SHP77 (cell line): Measurements from ENCODE around the gene ADAMTS17.

Experiments used
- DNase-seq, 2 experiments: peaks; one replicate each; lab custom pipeline; 2025; lab: John Stamatoyannopoulos, UW

The ADAMTS17 gene

DNA sequence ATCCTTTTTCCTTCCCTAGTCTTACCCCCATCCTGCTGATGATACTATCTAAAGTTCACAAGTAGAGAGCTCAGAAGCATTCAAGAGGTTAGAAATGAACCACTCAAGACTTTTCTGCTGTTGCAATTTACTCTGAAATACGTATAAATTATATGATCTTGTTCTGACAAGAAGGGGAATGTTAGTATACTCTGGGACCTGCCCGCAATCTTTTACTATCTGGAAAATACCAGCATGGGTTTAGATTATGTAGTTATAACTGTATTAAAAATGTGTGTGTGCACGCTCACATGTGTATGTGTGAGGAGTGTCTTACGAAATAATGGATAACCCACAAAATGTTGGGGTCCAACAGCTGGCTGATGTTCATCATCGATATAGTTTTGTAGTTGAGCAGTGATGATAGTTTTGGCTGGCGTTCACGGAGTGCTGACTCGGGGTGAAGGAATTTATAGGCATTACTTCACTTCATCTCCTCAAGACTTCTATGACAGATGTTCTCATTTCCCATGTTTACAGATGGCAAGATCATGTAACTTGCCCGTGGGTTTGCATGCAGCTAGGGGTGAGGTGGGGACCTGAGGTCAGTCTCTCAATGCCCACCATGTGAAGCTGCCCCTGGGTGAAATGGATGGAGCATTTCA lies 311.1 kb downstream of the ADAMTS17 start:
- DNase-seq = no peak

DNA sequence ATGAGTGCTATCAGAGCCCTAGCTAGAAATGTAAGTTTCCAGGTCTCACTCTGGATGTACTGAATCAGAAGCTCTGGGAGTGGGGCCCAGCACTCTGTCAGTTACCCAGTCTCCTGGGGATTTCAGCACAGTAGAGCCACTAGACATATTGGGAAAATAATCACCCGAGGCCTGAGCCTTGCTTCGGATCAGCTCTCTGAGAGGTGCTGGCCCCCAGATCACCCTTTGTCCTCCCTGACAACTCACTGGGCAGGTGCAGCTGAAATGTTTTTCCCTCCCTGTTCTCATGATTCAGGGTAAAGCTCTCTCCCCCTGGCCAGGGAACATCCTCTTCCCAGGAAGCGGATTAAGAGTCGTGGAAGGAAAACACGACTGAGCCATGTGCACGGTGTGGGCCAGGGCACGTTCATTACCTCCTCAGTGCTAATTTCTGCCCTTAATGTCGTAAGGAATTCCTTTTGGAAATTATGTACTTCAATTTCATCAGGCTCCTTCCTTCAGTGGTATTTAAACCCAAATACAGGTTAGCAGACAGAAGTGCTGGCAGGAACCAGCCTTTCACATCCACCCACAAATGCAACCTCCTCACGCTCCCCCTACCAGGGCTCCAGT lies 311.8 kb downstream of the ADAMTS17 start:
- DNase-seq = no peak

DNA sequence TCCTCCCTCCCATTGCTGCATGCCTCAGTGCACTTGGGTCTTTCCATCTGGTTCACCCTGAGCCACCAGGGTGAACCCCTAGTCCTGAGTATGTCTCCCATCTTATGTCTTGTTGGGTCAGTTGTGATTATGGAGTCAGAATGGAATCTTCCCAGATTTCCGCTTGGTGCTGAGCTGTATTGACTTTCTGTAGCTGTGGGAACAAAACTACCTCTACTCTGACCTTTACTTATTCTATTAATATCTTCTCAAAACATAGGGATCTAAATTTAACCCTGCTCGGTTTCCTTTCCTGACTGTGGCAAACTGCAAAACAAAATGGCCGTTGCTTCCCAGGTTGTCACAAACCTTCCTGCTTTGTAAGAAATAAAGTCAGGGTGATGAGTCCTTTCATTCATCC lies 312.7 kb downstream of the ADAMTS17 start:
- no peak for DNase-seq

DNA sequence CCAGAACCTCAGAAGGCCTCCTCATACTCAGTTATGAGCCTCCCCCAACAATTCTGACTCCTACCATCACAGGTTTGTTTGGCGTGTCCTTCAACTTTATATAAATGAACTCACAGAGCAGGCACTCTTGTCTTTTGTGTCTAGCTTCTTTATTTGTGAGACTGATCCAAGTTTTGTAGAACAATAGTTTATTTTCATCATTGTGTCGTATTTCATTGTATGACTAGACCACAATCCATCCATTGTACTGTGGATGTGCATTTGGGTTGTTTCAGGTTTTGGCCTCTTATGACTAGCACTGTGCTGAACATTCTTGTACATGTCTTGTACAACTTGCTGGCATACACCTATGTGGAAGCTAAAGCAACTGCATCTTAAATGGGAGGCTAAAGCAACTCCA lies 315.7 kb downstream of the ADAMTS17 start:
- no peak for DNase-seq

DNA sequence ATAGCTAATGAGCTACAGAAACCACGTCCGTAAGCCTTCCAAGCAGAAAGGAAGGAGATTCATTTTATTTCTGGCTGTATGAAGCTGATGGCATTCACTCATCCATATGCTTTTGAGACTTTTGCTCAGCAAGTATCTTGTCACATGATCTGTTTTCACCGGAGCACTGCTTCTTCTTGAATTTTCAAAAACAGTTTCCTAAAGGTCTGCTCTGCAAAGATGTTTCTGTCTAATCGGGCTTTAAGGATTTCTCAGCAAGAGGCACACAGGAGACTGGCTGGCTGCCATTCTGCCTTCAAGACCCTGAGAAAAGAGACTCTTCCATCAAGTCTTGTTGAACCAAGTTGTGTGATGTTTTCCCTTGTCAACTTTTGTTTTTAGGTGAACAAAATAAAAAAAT lies 319.0 kb downstream of the ADAMTS17 start:
- DNase-seq = no peak

DNA sequence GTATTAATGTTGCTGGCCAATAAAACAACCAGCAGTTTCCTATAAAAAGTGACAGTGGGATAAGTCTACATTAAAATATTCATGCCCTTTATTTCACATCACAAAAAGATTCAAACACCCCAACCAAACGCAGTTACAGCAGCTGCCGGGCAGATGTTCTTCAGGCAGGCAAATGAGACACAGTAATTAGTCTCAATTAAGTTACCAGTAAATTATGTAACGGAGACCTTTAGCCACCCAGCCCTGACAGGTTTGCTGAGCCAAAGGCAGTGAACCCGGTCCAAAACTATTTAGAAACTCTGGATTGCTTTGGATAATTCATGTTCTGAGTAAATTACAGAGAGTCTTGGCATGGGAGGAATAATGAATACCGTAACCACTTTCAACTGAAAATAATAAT lies 319.4 kb downstream of the ADAMTS17 start:
- DNase-seq = no peak

DNA sequence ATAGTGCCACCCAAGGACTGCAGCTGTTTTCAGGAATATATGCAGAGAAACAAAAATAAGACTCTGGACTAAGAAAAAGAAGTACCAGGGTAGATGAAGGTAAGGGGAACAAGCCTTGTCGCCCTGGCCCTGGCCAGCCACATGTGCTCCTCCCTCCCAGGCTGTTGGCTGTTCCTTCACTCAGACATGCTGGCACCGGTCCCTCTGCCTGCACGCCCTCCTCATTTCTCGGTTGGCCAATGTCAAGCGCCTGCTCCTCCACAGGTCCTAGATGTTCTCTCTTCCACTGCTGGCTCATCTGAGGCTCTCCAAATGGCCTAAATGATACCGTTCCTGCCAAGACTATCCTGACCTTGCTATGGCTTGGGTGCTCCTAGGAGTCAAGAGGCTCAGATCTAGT lies 320.1 kb downstream of the ADAMTS17 start:
- DNase-seq = no peak

DNA sequence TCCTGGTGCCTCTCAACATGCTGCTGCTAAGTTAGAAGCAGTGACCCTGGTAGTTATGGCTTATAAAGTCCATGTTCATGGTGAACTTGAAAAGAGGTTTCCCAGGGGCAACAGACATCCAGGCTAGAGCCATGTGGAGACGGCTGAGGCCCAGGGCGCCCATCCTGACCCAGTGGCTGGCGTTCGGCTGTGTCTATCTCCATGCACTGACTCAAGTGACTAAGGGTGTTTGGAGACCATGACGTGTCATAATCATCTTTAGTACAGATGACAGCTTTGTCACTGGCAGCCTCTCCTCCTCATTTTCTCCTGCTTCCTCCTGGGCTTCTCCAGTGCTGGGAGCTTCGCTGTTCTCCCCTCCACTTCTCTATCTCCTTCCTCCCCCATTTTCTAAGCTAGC lies 321.2 kb downstream of the ADAMTS17 start:
- no peak for DNase-seq

DNA sequence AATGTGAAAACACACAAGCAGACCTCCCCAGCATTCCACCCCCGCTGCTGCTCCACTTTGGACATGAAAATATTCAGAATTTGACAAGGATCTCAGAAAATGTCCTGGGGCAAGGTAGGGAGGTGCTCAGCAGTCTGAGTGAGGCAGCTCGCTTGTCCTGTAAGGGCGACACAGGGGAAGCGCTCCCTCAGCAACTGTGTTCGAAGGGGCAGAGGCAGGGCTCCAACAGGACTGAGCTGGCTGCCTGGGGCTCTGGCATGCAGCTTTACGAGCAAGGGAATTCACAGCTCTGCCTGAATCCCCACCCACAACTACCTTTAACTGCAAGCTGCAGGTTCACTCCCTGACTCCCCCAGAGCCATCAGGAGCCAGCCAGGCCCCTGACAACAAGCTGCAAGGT lies 321.6 kb downstream of the ADAMTS17 start:
- DNase-seq = no peak

DNA sequence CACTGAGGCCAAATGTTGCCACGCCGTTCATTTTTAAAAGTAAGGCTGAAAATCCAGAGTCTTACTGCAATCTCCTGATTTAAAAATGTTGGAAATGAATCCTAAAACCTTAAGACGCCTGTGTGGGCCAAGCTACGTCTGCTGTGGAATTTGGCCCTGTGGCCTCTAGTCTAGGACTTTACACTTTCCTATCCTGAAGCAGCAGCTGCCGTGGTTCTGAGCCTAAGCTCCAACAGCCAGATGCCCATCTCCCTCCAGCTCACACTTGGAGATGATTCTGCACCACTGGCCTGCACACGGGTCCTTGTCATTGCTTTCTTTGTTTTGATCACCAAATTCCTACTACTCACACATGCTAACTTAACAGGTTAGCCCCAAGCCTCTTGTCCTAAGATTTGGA lies 322.2 kb downstream of the ADAMTS17 start:
- no peak for DNase-seq

DNA sequence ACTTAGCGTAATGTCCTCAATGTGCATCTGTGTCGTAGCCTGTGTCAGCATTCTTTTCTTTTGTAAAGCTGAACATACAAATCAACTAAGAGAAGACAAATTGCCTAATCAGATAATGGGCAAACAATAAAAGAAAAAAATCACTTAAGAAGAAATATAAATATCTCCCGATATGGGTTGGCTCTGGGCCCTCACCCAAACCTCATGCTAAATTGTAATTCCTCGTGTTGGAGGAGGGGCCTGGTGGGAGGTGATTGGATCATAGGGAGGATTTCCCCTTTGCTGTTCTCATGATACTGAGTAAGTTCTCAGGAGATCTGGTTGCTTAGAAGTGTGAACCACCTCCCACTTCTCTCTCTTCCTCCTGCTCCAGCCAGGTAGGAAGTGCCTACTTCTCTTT lies 323.6 kb downstream of the ADAMTS17 start:
- DNase-seq = no peak

DNA sequence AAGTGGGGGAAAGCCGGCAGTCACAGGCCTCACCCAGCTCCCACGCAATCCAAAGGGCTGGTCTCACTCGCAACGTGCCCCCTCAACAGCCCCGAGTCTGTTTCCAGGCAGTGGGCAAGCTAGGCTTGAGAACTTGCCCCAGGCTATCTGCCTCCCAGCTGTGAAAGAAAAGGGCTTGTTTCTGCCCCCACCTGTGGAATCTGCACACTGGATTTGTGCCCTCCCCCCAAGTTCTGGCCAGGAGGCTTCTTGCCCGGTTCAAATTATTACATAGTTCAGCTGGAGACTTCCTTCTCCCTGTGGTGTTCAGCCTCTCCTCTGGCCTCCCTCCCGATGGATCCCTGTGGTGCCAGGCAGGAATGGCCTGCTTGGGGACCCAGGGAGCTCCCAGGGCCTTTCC lies 324.6 kb downstream of the ADAMTS17 start:
- no peak for DNase-seq

DNA sequence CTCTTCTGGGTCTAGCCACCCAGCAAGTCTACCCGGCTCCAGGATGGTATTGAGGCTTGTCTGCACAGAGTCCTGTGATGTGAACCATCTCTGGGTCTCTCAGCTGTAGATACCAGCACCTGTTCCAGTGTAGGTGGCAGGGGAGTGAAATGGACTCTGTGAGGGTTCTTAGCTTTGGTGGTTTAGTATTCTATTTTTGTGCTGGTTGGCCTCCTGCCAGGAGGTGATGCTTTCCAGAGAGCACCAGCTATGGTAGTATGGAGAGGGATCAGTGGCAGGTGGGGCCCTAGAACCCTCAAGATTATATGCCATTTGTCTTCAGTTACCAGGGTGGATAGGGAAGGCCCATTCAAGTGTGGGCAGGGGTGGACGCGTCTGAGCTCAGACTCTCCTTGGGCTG lies 325.1 kb downstream of the ADAMTS17 start:
- no peak for DNase-seq

DNA sequence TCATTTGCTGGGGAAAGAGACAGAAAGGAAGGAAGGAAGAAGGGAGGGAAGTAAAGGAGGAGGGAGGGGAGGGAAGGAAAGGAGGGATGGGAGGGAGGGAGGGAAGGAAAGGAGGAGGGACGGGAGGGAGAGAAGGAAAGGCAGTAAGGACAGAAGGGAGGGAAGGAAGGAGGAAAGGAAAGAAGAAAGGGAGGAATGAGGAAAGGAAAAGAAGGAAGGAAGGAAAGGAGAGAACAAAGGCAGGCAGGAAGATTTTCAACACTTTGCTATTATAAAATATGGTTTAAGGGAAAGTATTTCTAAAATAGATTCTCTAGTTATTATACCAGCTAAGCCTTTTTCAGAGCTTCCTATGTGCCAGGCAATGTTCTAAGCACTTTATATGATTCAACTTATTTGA lies 330.5 kb downstream of the ADAMTS17 start:
- DNase-seq = no peak

DNA sequence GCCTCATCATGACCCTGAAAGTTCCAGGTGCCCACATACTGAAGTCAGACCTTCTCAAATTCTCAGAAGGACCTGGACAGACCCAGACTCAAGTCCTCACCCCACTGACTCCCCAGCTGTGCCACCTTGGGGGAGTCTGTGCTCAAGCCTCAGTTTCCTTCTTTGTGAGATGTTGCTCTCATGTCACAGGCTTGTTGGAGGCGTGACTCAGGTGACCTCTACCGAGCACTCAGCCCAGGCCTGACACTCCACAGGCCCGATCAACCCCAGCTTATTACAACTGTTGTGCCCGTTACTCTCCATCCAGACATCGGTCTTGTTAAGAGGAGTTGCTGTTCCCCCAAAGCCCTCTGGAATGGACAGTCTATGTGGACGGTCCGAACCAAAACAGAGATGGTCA lies 332.4 kb downstream of the ADAMTS17 start:
- DNase-seq = no peak

DNA sequence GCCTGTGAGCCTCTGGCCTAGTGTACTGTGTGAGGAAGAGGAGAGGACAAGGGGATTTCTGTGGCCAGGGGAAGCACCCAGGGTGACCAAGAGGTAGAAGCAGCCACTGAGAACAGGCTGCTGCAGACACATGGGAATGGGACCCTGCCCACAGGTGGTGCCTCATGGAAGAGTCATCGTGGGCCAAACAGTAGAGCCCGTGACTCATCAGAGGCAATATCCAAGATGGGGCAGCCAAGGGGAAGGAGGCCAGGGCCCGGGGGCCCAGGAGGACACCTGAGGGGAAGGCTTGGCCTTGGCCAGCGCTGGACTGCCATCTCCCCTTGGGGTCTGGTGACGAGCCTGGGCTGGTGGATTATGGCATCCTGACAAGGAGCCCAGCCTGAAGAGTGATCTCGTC lies 333.5 kb downstream of the ADAMTS17 start:
- no peak for DNase-seq

DNA sequence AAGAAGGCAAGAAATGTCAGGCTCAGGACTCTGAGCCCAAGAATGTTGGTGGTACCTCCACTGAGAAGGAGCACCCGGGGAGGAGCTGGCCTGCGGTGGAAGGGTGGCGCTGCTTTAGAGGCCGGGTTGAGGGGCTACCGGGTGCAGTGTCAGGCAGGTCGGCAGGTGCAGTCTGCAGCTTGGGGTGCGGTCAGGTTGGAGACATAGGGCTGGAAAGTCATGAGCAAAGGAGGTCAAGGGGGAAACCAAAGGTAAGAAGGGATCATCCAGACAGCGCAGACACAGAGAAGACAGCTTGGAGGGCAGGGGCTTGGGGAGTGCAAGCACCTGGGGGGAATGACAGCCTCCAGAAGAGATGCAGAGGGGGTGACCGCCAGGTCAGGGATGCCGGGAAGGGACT lies 334.2 kb downstream of the ADAMTS17 start:
- DNase-seq = no peak

DNA sequence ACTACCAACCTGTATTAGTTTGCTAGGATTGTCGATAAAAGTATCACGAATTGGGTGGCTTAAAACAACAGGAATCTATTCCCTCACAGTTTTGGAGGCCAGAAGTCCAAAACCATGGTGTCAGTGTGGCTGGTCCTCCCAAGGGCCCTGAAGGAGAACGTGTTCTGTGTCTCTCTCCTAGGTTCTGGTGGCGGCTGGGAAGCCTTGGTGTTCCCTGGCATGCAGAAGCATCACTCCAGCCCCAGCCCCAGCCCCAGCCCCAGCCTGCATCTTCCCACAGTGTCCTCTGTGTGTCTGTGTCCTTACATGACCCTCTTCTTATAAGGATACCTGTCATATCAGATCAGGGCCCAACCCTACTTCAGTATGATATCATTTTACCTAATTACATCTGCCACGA lies 336.1 kb downstream of the ADAMTS17 start:
- DNase-seq = no peak

DNA sequence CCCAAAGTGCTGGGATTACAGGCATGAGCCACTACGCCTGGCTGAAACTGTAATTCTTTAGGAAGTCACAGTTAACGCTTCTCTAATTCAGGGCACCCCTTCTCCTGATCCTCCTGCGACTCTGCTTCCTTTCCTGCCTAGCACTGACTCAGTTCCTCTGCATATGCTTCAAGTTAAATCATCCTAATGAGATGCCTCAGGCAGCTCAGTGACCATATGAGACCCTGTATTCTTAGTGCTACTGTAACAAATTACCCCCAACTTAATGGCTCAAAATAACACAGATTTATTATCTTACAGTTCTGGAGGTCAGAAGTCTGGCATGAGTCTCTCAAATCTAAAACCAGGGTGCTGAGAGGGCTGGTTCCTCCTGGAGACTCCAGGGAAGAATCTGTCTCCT lies 336.8 kb downstream of the ADAMTS17 start:
- DNase-seq = no peak

DNA sequence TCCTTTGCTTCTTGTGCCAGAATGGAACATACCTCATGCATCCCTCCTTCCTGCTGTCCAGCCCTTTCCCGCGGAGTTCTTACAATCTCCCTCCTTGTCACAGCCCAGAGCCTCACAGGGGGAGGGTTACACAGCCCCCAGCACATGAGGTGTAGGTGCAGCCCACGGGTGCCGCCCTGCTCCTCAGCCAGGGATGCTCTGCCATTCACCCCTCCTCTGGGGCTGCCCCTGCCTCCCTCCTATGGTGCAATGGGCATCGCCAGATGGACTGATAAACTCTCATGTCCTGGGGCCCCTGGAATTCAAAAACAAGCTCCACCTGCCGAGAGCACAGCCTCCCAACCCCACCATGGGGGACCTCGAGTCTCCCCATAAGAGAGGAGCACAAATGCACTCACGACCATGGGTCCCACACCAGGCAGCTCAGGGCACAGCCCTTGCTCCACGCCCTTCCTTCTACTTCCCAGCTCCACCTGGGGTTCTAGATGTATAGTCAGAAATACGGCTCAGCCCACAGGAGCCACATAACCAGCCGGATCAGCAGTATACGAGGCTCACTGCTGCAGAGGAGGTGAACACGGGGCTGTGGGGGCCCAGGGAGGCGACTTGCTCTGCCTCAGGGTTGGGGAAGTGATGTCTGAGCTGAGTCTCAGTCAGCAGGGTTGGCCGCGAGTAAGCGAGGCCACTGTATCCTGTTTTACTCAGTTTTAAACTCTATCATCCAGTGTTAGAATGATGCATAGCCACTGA lies 338.8 kb downstream of the ADAMTS17 start:
- DNase-seq = no peak

DNA sequence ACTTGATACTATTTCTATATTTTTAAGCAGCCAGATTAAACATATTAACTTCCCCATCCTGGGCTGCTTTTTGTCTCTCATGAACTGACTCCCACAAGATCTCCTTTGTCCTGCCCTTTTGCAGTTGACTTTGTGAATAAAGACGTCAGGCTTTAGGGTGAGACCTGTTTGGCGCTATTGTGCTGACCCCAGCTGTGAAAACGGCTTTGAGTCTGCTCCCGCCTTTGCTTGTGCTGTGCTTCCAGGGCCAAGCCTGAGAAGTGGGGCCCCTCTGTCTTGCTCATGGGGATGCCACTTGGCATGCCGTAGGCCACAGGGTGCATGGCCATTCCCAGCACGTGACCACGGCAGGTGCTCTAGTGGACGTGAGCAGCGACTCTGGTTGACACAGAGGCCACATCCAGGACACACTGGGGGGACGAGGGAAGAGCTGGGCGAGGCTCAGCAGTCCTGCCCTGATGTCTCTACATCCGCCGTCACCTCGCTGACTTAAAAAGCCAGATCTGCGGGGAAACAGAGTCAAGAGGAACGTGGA lies 339.6 kb downstream of the ADAMTS17 start:
- no peak for DNase-seq

DNA sequence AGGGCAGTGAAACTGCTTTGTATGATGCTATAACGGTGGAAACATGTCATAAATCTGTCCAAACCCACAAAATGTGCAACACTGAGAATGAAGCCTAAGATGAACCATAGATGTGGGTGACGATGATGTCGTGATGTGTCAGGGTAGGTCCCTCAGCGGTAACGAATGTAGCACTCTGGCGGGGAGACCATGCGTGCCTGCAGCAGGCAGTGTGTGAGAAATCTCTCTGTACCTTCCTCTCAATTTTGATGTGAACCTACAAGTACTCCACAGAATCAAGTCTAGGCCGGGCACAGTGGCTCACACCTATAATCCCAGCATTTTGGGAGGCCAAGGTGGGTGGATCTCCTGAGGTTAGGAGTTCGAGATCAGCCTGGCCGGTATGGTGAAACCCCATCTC lies 340.4 kb downstream of the ADAMTS17 start:
- DNase-seq = no peak
